GM21526 (cell line): Measurements from ENCODE around the gene TSC22D3.

Experiments used
- ATAC-seq: cut with Tn5 transposase; IDR thresholded peaks from one replicate; pipeline ENCODE4 v1.9.1; 2021; ENCODE audit warnings: moderate library complexity; ENCODE audit not compliant: unreplicated experiment, low FRiP score

The TSC22D3 gene

GRCh38 chrX:107763647-107764046 is 11.9 kb downstream of the TSC22D3 start:
- ATAC-seq: no peak

- no peak for ATAC-seq
Measured at GRCh38 chrX:107760304-107761077, 15.1 kb downstream of the TSC22D3 start.

GRCh38 chrX:107758231-107758766 is 17.3 kb downstream of the TSC22D3 start:
- ATAC-seq: no peak

GRCh38 chrX:107755721-107756120 is 19.9 kb downstream of the TSC22D3 start:
- ATAC-seq: no peak

GRCh38 chrX:107753187-107753586 is 22.4 kb downstream of the TSC22D3 start:
- no peak for ATAC-seq

- ATAC-seq: no peak
Measured at GRCh38 chrX:107752714-107753113, 22.9 kb downstream of the TSC22D3 start.

- no peak for ATAC-seq
Measured at GRCh38 chrX:107752043-107752442, 23.5 kb downstream of the TSC22D3 start.

GRCh38 chrX:107750861-107751445 is 24.6 kb downstream of the TSC22D3 start:
- no peak for ATAC-seq

GRCh38 chrX:107750263-107750662 is 25.3 kb downstream of the TSC22D3 start:
- ATAC-seq: no peak

GRCh38 chrX:107748506-107748905 is 27.1 kb downstream of the TSC22D3 start:
- ATAC-seq: no peak

GRCh38 chrX:107747596-107748161 is 27.9 kb downstream of the TSC22D3 start:
- ATAC-seq: no peak

- no peak for ATAC-seq
Measured at GRCh38 chrX:107744868-107745267, 30.7 kb downstream of the TSC22D3 start.

- ATAC-seq: no peak
Measured at GRCh38 chrX:107743995-107744394, 31.6 kb downstream of the TSC22D3 start.

GRCh38 chrX:107742700-107743191 is 32.8 kb downstream of the TSC22D3 start:
- no peak for ATAC-seq

- no peak for ATAC-seq
Measured at GRCh38 chrX:107741404-107741790, 34.2 kb downstream of the TSC22D3 start.

- no peak for ATAC-seq
Measured at GRCh38 chrX:107739541-107739940, 36.0 kb downstream of the TSC22D3 start.

GRCh38 chrX:107738768-107739167 is 36.8 kb downstream of the TSC22D3 start:
- no peak for ATAC-seq

GRCh38 chrX:107738272-107738671 is 37.3 kb downstream of the TSC22D3 start:
- no peak for ATAC-seq

- no peak for ATAC-seq
Measured at GRCh38 chrX:107736781-107737531, 38.6 kb downstream of the TSC22D3 start.

GRCh38 chrX:107734646-107735045 is 40.9 kb downstream of the TSC22D3 start:
- ATAC-seq: no peak

- ATAC-seq: no peak
Measured at GRCh38 chrX:107733686-107734085, 41.9 kb downstream of the TSC22D3 start.
